GM10248 (cell line): ENCODE data around the gene KHDC4.
"Not testable (repeated sequence)": the region's sequence is repeated elsewhere in the genome, so short reads cannot be mapped to it uniquely, and the experiment has no call there.

Source experiments
- CTCF ChIA-PET: fragments of 300-600 bp; sonication (Branson Sonifier 250); formaldehyde crosslinking; extraction: SDS; loops from one replicate; lab custom pipeline; 2021; ENCODE audit warnings: antibody characterized with exemption; lab: Yijun Ruan, JAX
- POLR2A ChIA-PET: fragments of 350-650 bp; sonication (Branson Sonifier 250); formaldehyde crosslinking; extraction: SDS; loops from one replicate; lab custom pipeline; 2020; ENCODE audit warnings: antibody characterized with exemption; lab: Yijun Ruan, JAX
- DNase-seq: peaks from one replicate; pipeline ENCODE4 v3.0.0; 2012; ENCODE audit errors: extremely low spot score
- CTCF ChIP-seq: IDR thresholded peaks from 2 replicates; pipeline ENCODE4 v1.5.1; 2012; ENCODE audit warnings: mild to moderate bottlenecking, low read depth; ENCODE audit errors: extremely low read depth, missing control alignments, control extremely low read depth

KHDC4 gene

GRCh38 chr1:155931332-155932038, 2.7 kb downstream of the KHDC4 start:
- TF ChIP-seq CTCF: no peak
- ChIA-PET POLR2A (interaction anchor here (0.6 kb wide), 1 partner anchor 176 kb away, joined by 3 read pairs; no protein-coding TSS in a partner anchor), CTCF (interaction anchor here (1.2 to 4.4 kb wide), 5 partner anchors 13 to 134 kb away, joined by 4 to 42 read pairs (median 15); no protein-coding TSS in a partner anchor)
- DNase-seq: no peak

GRCh38 chr1:155930725-155931124, 3.5 kb downstream of the KHDC4 start:
- ChIA-PET CTCF (interaction anchor here (1.1 to 3.5 kb wide), 7 partner anchors 8 to 59 kb away, joined by 3 to 15 read pairs (median 4); no protein-coding TSS in a partner anchor), POLR2A (interaction anchor here (0.6 to 1.2 kb wide), 2 partner anchors 9 to 175 kb away, joined by 3 read pairs; no protein-coding TSS in a partner anchor)

DNA sequence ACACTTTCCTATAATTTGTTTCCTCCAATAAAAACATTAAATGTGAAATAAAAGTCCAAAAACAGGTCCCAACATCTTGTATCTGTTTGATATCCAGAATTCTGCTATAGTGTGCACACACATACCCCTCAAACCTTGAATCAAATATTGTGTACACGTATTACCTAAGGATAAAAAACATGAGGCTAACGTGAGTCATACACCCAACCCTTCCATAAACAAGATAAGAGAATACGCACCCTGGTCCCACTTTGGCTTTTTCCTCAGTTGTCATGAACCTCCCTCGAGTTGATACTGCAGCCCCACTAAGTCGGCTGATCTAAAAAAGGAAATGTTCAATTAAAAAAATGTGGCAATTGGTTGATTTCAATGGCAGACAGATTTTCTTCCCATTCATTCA, 5.2 kb downstream of the KHDC4 start:
- CTCF ChIA-PET: interaction anchor here (1.4 to 2.3 kb wide), 3 partner anchors 22 to 61 kb away, joined by 3 to 7 read pairs (median 5); no protein-coding TSS in a partner anchor
- DNase-seq: no peak
- POLR2A ChIA-PET: interaction anchor here (0.6 kb wide), 1 partner anchor 32 kb away, joined by 3 read pairs; no protein-coding TSS in a partner anchor
- TF ChIP-seq CTCF: no peak

More at GRCh38 chr1:155930725-155931124, 3.5 kb downstream of the KHDC4 start:
- not testable (repeated sequence) for DNase-seq

DNA sequence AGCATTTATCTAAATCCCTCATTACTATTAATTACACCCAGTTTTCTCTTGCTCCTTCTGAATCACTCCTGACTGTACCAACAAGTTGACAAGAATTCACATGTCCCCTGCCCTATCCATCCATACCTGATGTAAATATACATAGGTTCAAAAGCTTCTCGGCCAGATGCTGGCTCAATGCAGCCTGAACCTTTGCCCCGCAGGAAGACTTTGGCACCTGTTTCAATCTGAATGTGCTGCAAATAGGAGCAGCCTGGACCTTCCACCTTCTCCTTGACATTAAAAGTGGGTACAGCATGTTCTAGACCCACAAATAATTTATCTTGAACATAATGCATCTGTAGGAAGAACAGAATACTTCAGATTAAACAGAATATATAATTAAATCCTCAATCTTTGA, 8.7 kb downstream of the KHDC4 start:
- TF ChIP-seq CTCF: no peak
- CTCF ChIA-PET: interaction anchor here (1.5 kb wide), 1 partner anchor 54 kb away, joined by 3 read pairs; no protein-coding TSS in a partner anchor
- POLR2A ChIA-PET: no interaction called here
- DNase-seq: no peak

DNA sequence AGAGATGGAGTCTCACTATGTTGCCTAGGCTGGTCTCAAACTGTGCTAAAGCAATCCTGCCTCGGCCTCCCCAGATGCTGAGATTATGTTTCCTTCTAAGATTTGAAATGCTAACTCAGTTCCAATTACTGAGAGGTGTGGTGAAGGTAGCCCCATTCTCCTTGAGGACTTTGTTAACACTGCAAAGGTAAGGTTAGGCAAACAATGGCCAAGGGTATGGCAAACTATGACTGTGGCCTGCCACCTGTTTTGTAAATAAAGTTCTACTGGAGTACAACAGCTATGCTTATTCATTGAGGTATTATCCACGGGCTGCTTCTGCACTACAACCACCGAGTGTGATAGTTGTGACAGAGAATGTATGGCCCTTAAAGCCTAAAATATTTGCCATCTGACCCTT, 13.5 kb downstream of the KHDC4 start:
- POLR2A ChIA-PET: interaction anchor here (0.6 to 1.3 kb wide), 3 partner anchors 9 to 45 kb away, joined by 3 to 4 read pairs (median 3); no protein-coding TSS in a partner anchor
- no peak for TF ChIP-seq CTCF
- CTCF ChIA-PET: no interaction called here
- no peak for DNase-seq

DNA sequence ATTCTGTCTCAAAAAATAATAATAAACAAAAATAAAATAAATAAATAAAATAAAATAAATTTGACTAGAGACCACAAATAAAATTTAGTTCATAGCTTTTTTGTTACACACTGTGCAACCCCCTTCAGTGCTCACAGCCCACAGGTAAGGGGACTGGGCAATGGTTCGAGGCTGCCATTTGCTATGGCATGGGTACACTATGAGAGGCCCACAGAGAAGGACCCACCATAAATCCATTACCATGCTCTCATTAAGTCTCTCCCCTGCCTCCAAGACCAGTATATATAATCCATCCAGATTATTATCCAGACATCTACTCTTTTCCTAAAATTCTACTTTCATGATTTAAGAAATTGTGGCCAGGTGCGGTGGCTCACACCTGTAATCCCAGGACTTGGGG, 14.4 kb downstream of the KHDC4 start:
- TF ChIP-seq CTCF: no peak
- ChIA-PET CTCF (no interaction called here), POLR2A (no interaction called here)
- no peak for DNase-seq
